ENCODE results near the gene CDC14C.

Gene CDC14C

DNA sequence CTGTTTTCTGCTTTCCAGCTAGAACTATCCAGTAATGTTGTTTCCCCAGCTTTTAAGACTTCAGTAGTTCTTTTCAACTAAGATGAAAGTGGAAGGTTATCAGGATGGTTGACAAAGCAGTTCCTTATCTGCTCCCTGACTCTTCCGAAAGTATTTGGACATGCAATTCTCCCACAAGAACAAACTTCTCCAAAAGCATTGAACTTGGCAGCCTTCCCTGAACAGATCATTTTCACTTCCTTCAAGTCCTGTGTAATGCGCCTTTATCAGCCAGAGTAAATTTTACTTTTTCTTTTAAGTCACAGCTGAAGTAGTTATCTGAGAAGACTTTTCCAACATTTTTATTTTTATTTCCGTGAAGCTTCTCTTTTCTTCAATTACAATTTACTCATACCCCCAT, 39.7 kb downstream of the CDC14C start:
- Histone ChIP-seq H3K27ac (ENCODE audit: low read depth in 2 of 2, low read length in 2 of 2) (no peak overlapping the region), H3K36me3 (ENCODE audit: control insufficient read depth in 2 of 2, insufficient read depth in 2 of 2, low read length in 2 of 2) (no peaks in the 10 kb centered on the region), H3K4me3 (ENCODE audit: low read length in 2 of 2) (no peak overlapping the region), H3K4me1 (ENCODE audit: control insufficient read depth in 2 of 2, insufficient read depth in 2 of 2, low read length in 2 of 2) (no peaks in the 10 kb centered on the region), H3K9ac (ENCODE audit: low read depth in 1 of 2, low read length in 2 of 2) (no peak overlapping the region), H3K27me3 (ENCODE audit: control insufficient read depth in 2 of 2, insufficient read depth in 2 of 2, low read length in 2 of 2) (no peaks in the 10 kb centered on the region), H3K9me3 (ENCODE audit: control insufficient read depth in 2 of 2, low read length in 2 of 2) (no peaks in the 10 kb centered on the region)

DNA sequence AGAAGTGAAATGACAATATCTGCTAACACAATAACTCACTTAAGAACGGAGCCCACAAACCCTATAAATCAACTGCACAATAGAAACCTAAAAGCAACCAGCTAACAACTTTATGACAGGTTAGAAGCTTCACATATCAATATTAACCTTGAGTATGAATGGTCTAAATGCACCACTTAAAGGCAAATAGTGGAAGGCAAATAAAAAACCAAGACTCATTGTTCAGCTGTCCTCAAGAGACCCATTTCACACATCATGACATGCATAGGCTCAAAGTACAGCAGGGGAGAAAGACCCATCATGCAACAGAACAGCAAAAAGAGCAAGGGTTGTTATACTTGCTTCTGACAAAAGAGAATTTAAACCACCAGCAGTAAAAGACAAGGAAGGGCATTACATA, 46.8 kb downstream of the CDC14C start:
- H3K9me3 ChIP-seq (ENCODE audit: control insufficient read depth in 2 of 2, low read length in 2 of 2), result no peaks in the 10 kb centered on the region

DNA sequence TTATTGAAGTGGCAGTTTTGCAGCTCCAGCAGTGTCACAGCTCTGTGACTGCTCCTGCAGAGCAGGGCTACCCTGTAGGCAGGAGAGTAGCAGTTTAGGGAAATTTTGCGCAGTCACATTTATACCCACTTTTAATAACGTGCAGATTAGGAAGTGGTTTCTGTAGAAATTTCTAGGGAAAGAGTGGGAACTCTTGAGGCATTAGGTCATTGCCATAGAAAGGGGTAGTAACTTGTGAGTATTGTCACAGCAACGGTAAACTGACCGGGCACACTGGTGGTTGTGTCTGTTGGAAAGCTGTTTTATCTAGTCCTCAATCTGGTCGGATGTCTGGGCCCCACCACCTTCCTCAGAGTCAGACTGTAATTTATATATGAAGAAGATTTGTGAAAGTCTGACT, 51.9 kb downstream of the CDC14C start:
- Histone ChIP-seq H3K9me3 (ENCODE audit: control insufficient read depth in 2 of 2, low read length in 2 of 2) (no peaks in the 10 kb centered on the region), H3K27me3 (ENCODE audit: control insufficient read depth in 2 of 2, insufficient read depth in 2 of 2, low read length in 2 of 2) (no peaks in the 10 kb centered on the region), H3K4me1 (ENCODE audit: control insufficient read depth in 2 of 2, insufficient read depth in 2 of 2, low read length in 2 of 2) (no peaks in the 10 kb centered on the region), H3K36me3 (ENCODE audit: control insufficient read depth in 2 of 2, insufficient read depth in 2 of 2, low read length in 2 of 2) (no peaks in the 10 kb centered on the region), H3K4me3 (ENCODE audit: low read length in 2 of 2) (no peak overlapping the region), H3K27ac (ENCODE audit: low read depth in 2 of 2, low read length in 2 of 2) (no peak overlapping the region), H3K9ac (ENCODE audit: low read depth in 1 of 2, low read length in 2 of 2) (no peak overlapping the region)

More for the DNA sequence above, 46.8 kb downstream of the CDC14C start:
- no peaks in the 10 kb centered on the region for H3K4me1 ChIP-seq (ENCODE audit: control insufficient read depth in 2 of 2, insufficient read depth in 2 of 2, low read length in 2 of 2)
- H3K9ac ChIP-seq (ENCODE audit: low read depth in 1 of 2, low read length in 2 of 2), result no peak overlapping the region
- no peak overlapping the region for H3K27ac ChIP-seq (ENCODE audit: low read depth in 2 of 2, low read length in 2 of 2)
- H3K36me3 ChIP-seq (ENCODE audit: control insufficient read depth in 2 of 2, insufficient read depth in 2 of 2, low read length in 2 of 2), result no peaks in the 10 kb centered on the region
- H3K4me3 ChIP-seq (ENCODE audit: low read length in 2 of 2), result no peak overlapping the region
- H3K27me3 ChIP-seq (ENCODE audit: control insufficient read depth in 2 of 2, insufficient read depth in 2 of 2, low read length in 2 of 2), result no peaks in the 10 kb centered on the region

DNA sequence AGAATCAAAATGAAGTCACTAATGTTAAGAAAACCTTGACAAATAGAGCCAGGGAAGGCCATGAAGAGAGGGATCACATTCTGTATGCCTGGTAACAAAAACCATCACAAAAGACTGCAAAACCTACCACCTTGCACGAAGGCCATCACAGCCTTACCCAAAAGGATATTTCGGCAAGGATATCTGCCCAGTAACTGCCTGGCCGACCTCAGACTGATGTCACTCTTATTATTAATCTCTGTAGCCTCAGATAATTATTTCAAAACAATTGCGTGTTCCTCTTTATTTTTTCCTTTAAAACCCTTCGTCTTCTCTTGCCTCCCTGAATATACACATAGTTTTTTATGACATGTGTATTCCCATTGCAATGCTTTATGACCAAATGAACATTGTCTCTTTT, 52.5 kb downstream of the CDC14C start:
- Histone ChIP-seq H3K36me3 (ENCODE audit: control insufficient read depth in 2 of 2, insufficient read depth in 2 of 2, low read length in 2 of 2) (no peaks in the 10 kb centered on the region), H3K9ac (ENCODE audit: low read depth in 1 of 2, low read length in 2 of 2) (no peak overlapping the region), H3K4me3 (ENCODE audit: low read length in 2 of 2) (no peak overlapping the region), H3K4me1 (ENCODE audit: control insufficient read depth in 2 of 2, insufficient read depth in 2 of 2, low read length in 2 of 2) (no peaks in the 10 kb centered on the region), H3K9me3 (ENCODE audit: control insufficient read depth in 2 of 2, low read length in 2 of 2) (no peaks in the 10 kb centered on the region), H3K27ac (ENCODE audit: low read depth in 2 of 2, low read length in 2 of 2) (no peak overlapping the region), H3K27me3 (ENCODE audit: control insufficient read depth in 2 of 2, insufficient read depth in 2 of 2, low read length in 2 of 2) (no peaks in the 10 kb centered on the region)

Measured in mucosa of rectum (tissue), 2 donors.